Uterus (tissue), 2 donors: Measurements from ENCODE around the gene NLRP10.

ENCODE experiments used
- POLR2A ChIP-seq, 2 donors: fragments of 450-650 bp; IDR thresholded peaks; one replicate each; pipeline ENCODE4 v1.6.1; 2016; ENCODE audit warnings: antibody characterized with exemption in 2 of 2, mild to moderate bottlenecking in 1 of 2, moderate library complexity in 1 of 2
- TF ChIP-seq, protein P1 (sequence below), 4 experiments: fragments of 200-600 bp in 2 of 4; fragments of 450-650 bp in 2 of 4; sonication (generic) in 2 of 4; IDR thresholded peaks; one replicate each; pipeline ENCODE4 v1.5.1; 2016 to 2019; ENCODE audit warnings: antibody characterized with exemption in 4 of 4, mild to moderate bottlenecking in 2 of 4, moderate library complexity in 1 of 4

DNA sequence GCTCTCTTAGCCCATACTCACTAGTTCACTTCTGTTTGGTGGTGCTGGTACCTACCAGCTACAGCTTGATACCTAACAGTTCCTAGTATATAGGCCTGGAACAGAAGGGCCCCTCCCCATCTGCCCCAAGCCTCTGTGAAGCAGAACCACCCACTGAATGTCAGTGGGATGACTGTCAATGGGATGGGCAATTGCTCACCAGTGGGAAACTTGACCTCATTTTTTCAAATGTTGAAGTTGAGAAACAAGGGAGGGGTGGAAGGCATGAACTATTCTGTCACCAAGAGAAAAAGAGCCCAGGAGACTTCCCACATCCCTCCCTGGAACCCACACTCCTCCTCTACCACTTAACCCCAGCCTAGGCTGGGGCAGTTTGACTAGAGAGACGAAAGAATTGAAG is at the start of gene NLRP10:
- TF ChIP-seq, protein P1, sequence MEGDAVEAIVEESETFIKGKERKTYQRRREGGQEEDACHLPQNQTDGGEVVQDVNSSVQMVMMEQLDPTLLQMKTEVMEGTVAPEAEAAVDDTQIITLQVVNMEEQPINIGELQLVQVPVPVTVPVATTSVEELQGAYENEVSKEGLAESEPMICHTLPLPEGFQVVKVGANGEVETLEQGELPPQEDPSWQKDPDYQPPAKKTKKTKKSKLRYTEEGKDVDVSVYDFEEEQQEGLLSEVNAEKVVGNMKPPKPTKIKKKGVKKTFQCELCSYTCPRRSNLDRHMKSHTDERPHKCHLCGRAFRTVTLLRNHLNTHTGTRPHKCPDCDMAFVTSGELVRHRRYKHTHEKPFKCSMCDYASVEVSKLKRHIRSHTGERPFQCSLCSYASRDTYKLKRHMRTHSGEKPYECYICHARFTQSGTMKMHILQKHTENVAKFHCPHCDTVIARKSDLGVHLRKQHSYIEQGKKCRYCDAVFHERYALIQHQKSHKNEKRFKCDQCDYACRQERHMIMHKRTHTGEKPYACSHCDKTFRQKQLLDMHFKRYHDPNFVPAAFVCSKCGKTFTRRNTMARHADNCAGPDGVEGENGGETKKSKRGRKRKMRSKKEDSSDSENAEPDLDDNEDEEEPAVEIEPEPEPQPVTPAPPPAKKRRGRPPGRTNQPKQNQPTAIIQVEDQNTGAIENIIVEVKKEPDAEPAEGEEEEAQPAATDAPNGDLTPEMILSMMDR (IDR thresholded peaks at IDR 0.05), result no peak
- no peak for TF ChIP-seq POLR2A (IDR thresholded peaks at IDR 0.05)
